NCI-H2107 (cell line): ENCODE results near the gene PDS5B.
A peak's percentile ranks its signal among the peaks of the same experiment; 100 is the strongest.
"Not testable (repeated sequence)": the region's sequence is repeated elsewhere in the genome, so short reads cannot be mapped to it uniquely, and the experiment has no call there.

ENCODE experiments used
- DNase-seq: peaks from one replicate; lab custom pipeline; 2025; lab: John Stamatoyannopoulos, UW

PDS5B gene

DNA sequence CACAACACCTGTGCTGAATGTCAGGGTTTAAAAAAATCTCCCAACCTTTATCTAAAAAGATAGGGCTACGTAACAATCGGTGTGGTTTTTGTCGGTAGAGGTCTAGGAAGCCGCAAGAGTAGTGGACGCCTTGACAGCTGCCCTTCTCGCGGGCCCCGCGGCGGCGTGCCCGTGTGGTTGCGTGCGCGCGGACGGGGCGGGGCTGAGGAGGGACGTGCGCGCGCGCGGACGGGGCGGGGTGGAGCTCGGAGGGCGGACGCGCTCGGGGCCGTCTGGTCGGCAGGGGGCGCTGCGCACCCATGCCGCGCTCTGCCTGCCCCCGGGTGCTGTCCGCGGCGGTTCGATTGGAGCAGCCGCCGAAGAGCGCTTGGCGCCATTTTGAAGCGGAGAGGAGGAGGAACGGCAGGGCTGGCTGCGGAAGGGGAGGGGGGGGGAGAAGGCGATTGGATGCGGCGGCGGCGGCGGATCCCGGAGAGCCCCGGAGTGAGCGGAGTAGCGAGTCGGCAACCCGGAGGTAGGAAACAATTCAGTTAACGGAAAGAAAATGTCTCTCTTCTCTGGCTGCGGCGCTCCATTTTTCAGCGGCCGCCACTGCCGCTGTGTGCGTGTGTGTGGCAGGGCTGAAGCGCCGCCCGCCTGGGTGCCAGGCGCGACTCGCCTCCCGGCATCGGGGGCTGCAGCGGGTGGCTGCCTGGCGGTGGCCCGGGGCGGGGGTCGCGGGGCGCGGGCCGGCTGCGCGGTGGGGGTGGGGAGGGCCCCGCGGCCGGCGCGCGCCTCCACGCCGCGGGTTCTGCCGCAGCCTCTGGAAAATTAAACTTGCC is at the start of gene PDS5B:
Gene PDS5B (plus strand): TSS at position 373 of the 821 bp plus-strand sequence. CDS start 62,321 bp downstream, outside the sequence.
- DNase-seq: peak; percentile 85

DNA sequence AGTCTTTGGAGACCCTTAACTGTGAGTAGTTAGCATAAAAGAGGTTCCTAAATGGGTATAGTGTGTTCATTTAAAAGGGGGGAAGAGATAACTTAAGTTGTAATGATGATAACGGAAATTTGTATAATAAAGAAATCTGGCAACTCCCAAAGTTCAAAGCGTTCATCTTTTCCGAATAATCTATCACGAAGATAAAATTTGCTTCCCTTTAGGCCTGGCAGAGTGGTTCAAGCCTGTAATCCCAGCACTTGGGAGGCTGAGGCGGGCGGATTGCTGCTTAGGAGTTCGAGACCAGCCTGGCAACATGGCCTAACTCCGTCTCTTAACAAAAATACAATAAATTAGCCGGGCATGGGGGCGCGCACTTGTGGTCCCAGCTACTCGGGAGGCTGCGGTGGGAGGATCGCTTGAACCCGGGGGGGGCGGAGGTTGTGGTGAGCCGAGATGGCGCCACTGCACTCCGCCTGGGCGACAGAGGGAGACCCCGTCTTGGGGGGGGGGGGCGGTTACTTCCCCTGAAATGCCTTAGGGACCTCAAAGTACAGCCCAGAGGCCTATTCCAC is 48.6 kb upstream of the PDS5B start:
- DNase-seq: no peak

GRCh38 chr13:32538143-32538620 is 48.1 kb upstream of the PDS5B start:
- DNase-seq: no peak

DNA sequence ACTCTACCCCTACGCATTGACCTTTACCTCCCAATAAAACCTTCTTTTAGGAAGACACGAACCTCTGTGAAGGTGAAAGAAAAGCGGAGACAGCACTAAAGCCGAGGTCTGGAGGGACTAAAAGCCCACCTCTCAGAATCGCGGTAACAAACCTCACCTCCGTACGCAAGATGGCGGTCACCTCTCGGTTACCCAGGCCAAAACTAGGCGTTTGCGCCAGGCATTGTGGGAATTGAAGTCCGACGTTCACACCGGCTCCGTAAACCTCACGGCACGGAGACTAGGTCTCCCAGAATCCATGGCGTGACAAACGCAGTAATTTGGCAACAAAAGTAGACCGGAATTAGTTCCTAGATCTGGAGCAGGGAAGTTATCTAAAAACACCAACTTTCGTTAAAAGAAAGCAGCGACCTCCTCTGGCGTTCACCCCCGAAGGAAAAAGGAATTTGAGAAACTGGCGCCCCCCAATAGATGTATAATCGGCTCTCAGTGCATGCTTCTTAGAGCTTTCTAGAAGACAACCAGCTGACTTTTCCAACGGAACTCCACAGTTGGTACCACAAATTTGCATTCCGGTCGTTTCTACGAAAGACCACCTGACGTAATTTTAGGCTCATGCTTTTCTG is 47.5 kb upstream of the PDS5B start, which contains the start of gene N4BP2L2:
Gene N4BP2L2 (minus strand): TSS at position 175 of the 626 bp plus-strand sequence. CDS start 1,768 bp downstream, outside the sequence.
- DNase-seq: peak; percentile 86

GRCh38 chr13:32542221-32542620 is 44.0 kb upstream of the PDS5B start:
- no peak for DNase-seq

DNA sequence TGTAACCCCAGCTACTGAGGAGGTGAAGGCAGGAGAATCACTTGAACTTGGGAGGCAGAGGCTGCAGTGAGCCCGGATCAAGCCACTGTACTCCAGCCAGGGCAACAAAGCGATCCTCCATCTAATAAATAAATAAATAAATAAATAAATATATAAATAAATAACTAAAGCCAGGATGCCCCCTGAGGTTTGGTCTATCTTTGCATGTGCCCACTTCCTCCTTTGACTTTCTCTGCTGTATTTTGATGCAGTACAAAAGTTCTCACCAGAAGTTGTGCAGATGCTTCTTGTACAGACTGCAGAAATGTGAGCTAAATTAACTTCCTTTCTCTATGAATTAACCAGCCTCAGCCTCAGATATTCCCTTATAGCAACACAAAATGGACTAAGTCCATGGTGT is 41.2 kb upstream of the PDS5B start:
- DNase-seq: no peak

DNA sequence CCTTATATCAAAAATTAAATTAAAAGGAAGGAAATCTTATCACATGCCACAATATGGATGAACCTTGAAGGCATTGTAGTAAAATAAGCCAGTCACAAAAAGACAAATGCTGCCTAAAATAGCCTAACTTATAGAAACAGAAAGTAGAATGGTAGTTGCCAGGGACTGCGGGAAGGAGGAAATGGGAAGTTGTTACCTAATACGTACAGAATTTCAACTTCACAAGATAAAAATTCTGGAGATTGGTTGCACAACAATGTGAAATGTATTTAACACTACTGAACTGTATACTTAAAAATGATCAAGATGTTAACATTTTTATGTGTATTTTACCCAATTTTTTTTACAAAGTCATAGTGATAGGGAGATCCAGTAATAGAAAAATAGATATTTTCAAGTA is 37.4 kb upstream of the PDS5B start:
- no peak for DNase-seq

DNA sequence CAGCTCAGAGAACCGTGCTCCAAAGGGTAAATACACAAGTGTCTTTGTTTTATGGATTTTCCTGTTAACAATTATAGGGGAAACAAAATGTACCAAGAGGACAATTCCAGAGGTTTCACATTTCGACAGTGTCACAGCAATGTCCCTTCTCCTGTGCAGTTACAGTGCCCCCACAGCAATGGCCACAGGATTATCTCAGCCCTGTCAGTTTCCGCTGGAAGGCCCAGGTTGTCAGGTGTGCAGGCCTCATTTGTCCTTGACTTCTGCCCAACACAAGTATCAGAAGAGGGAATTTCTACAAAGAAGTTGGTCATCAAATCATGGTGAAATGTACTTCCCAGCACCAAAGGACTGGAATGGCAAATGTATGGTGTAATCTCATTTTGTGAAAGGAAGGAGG is 36.5 kb upstream of the PDS5B start:
- DNase-seq: no peak

DNA sequence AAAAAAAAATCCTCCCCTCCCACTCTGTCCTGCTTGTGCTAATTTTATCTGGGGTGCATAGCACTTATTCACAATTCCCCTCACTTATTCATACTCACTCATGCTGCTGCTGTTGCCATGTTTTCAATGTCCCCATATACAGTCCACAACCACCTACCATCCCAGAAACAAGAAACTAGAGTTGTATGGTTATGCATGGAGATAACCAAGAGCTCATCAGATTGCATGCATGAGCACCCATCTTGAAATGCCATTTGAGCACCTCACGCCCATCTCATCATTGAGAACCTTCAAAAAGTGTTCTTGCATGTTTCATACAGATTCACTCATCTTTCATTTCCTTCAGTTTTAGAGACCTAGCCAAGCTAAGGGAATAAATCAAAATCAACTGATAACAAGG is 32.5 kb upstream of the PDS5B start:
- no peak for DNase-seq

- DNase-seq: no peak
These were observed 30.6 kb upstream of the PDS5B start for GRCh38 chr13:32555613-32556012.

DNA sequence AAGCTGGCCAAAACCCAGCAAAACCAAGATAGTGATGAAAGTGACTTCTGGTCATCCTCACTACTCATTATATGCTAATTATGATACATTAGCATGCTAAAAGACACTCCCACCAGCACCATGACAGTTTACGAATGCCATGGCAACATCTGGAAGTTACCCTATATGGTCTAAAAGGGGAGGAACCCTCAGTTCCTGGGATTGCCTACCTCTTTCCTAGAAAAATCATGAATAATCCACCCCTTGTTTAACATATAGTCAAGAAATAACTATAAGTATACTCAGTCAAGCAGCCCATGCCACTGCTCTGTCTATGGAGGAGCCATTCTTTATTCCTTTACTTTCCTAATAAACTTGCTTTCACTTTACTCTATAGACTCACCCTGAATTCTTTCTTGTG is 25.4 kb upstream of the PDS5B start:
- DNase-seq: not testable (repeated sequence)

GRCh38 chr13:32575687-32576086 is 10.6 kb upstream of the PDS5B start:
- not testable (repeated sequence) for DNase-seq

GRCh38 chr13:32577032-32577431 is 9.2 kb upstream of the PDS5B start:
- DNase-seq: no peak

DNA sequence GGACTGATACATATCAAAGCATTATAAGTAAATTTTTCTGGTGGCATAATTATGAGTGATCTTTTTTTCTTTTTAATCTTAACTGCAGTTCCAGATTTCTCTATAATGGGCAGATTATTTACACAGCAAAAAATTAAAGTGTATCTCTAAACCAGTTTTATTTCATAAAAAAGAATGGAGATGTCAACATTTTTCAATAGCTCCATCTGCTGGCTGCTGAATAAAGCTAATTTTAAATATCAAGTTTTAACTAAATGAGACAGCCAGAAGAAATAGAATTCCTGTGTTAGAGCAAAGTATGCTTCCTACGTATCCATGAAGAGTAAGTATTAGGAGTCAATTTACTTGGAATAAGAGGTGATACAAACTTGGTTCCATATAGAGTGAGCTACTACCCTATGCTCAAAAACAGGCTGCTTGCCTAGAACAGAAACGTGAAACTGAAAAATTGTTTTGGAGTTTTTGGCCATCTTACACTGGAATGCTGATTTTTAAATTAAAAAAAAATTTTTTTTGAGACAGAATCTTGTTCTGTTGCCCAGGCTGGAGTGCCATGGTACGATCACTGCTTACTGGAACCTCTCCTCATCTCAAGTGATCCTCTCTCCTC is 5.0 kb upstream of the PDS5B start:
- no peak for DNase-seq

GRCh38 chr13:32582281-32582680 is 4.0 kb upstream of the PDS5B start:
- no peak for DNase-seq

- no peak for DNase-seq
These were observed 3.3 kb upstream of the PDS5B start for GRCh38 chr13:32582991-32583390.

DNA sequence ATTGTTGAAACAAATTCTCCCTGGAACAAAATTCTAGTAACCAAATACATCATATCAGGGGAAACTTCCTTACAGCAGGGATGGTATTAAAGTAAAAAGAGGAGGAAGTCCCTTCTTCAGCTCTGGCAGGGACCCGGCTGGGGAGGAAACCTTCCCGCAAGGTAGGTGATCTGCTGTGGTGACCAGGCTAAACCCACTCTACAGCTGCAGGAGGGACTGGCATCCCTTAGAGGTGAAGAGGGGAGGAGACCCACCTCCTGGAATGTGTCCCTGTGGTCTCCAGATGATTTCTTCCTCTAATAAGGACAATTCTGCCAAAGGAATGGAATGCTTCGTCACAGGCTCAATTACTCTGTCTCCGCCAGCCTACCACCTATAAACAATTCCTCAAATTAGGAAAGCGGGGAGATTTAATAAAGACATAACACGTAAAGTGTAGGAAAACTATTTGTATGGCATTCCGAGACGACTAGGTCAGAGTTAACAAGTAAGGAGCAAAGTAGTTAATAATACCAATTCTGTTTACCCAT is 637 bp upstream of the PDS5B start:
- no peak for DNase-seq

GRCh38 chr13:32587011-32587810 is 959 bp downstream of the PDS5B start:
- peak; percentile 41 for DNase-seq

DNA sequence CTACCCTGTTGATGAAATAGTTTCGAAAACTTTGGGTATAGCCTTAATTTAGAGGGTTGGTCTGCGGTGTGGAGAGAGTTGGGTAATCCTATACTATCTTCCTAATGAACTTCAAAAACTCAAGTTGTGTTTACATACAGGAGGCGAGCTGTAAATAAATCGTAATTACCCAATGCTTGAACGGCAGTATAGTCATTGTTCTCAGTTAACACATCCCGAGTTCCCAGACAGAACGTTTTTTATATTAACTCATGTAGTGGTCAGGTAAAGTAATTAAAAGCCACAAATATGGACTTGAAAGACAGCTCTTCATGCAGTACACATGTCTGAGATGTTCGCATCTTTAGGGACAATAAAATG is 1.5 kb downstream of the PDS5B start:
- DNase-seq: no peak

- no peak for DNase-seq
These were observed 2.5 kb downstream of the PDS5B start for GRCh38 chr13:32588736-32589135.

GRCh38 chr13:32589471-32589870 is 3.2 kb downstream of the PDS5B start:
- DNase-seq: no peak
